Fibroblast of villous mesenchyme (primary cell): ENCODE data around the gene CLEC2A. TPM values are rescaled to one million over a fixed set of nuclear protein-coding genes. Genes with fewer than 3 reads are reported as not detected.

Experiments
- DNase-seq: peaks from one replicate; pipeline ENCODE4 v3.0.0-alpha.2; 2010; ENCODE audit warnings: low read depth
- H3K4me3 ChIP-seq: 2 replicates; pipeline ENCODE4 v1.5.1; 2011; ENCODE audit warnings: low read depth, mild to moderate bottlenecking, low read length
- CTCF ChIP-seq: IDR thresholded peaks from 2 replicates; pipeline ENCODE4 v1.5.1; 2012; ENCODE audit warnings: low read depth, mild to moderate bottlenecking, low read length; ENCODE audit not compliant: insufficient read depth
- total RNA-seq: library from RNA; depleted of rRNA; stranded (reverse); fragments of >200 nt; gene quantifications from 2 replicates; pipeline ENCODE4 v1.2.3, GENCODE V29; 2012

The CLEC2A gene
- total RNA-seq, 1 donor = not detected

DNA sequence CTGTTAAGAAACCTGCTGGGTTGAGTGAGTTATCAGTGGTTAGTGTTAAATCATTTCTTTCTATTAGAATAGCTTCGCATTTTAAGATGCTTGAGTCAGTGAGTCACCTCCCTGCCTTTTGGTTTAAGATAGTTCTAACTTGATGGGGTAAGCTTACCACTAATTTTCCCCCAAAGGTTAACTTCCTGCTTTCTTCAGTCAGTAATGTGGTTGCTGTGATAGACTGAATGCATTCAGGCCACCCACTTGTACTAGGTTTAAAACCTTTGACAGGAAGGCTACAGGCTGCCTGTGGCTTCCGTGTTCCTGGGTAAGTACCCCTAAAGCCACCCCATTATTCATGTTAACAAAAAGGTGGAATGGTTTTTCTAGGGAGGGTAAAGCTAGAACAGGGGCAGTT, 25.3 kb downstream of the CLEC2A start:
- no peak for DNase-seq
- no peak for TF ChIP-seq CTCF
- no peak overlapping the region for H3K4me3 ChIP-seq

GRCh38 chr12:9902539-9903228, 29.5 kb downstream of the CLEC2A start:
- no peak overlapping the region for H3K4me3 ChIP-seq
- DNase-seq = no peak
- TF ChIP-seq CTCF = no peak

DNA sequence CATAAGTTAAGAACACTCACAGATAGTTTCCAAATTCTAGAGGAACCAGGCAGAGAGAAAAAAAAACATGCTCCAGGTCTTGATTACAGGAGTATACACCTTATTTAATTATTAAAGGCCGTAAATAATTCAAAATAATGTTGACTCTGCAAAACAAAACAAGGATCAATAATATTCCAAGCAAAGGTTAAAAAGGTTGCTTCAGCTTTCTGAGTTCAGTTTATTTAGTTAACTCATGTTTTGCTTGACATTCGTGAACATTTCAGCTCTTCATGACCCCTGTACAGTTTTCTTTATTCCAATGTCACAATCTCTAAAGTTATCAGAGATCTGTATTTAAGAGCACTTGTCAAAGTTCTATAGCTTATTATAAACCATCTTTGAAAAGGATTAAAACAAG, 31.2 kb downstream of the CLEC2A start:
- no peak for DNase-seq
- no peak overlapping the region for H3K4me3 ChIP-seq
- TF ChIP-seq CTCF = no peak

GRCh38 chr12:9899209-9899608, 33.0 kb downstream of the CLEC2A start:
- TF ChIP-seq CTCF = no peak
- DNase-seq = no peak
- H3K4me3 ChIP-seq = no peak overlapping the region

DNA sequence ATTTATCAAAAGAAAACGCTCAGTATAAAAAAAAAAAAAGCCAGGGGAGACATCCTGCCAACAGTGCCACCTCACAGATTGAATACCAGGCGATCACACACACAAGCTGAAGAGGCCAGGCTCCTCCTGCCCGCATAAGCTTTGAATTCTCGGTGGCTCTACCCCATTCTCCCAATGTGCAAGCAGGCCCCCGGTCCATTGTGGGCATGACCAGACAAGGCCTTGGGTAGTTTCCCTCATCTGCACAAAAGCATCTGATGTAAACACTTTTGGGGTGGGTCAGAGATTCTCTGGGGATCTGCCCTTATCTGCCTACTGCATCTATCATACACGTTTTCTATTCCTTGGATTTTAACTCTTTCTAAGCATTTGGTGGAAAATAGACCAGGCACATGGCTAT, 34.6 kb downstream of the CLEC2A start:
- no peak overlapping the region for H3K4me3 ChIP-seq
- DNase-seq = no peak
- TF ChIP-seq CTCF = no peak

- no peak for TF ChIP-seq CTCF
- DNase-seq = no peak
Observed at GRCh38 chr12:9895215-9895971, 36.8 kb downstream of the CLEC2A start.

More at GRCh38 chr12:9895215-9895971, 36.8 kb downstream of the CLEC2A start:
- no peak overlapping the region for H3K4me3 ChIP-seq
